ENCODE measurements around the gene ZNF839.
"Not testable (repeated sequence)": the region's sequence is repeated elsewhere in the genome, so short reads cannot be mapped to it uniquely, and the experiment has no call there.

The ZNF839 gene

GRCh38 chr14:102314242-102315011 is 5.1 kb upstream of the ZNF839 start:
- peak; percentile 72 for DNase-seq (ENCODE audit: low read depth)

DNA sequence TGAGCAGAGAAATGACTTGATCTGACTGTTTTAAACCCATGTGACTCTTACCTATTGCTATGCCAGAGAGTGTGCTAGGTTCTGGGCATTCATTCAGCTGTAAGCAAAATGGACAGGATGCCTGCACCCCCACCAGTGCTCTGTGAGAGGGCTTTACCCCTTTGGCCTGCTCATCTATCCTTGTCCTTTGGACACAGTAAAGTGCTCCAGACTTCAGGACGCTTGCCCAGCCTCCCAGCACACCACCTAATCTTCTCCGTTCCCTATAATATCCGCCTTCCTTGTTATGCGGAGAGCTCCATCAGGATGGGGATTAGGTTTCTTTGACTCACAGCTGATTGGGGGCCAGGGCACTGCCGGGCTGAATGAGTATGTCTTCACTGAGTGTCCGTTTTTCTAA is 4.4 kb upstream of the ZNF839 start:
- no peak for DNase-seq (ENCODE audit: low read depth)

DNA sequence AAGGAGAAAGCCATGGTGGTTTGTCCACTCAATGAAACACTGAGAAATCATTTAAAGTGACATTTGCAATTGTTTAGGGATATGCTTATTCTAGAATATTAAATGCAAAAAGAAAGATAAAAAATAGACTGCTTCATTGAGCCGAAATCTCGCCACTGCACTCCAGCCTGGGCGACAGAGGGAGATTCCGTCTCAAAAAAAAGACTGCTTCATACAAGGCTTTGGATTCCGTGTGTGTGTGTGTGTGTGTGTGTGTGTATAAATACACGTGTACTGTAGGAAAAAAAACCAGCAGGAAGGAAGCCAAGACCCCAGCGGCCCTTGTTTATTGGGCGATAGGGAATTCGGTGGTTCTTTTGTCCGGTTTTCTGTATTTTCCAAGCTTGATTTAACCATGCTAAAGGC is 3.2 kb upstream of the ZNF839 start:
- no peak for DNase-seq (ENCODE audit: low read depth)

- DNase-seq (ENCODE audit: low read depth), result peak; percentile 97
Observed at GRCh38 chr14:102316743-102317563, 2.6 kb upstream of the ZNF839 start.

GRCh38 chr14:102317564-102318248 is 1.8 kb upstream of the ZNF839 start:
- no peak for DNase-seq (ENCODE audit: low read depth)

GRCh38 chr14:102318781-102319276 is 717 bp upstream of the ZNF839 start:
- DNase-seq (ENCODE audit: low read depth), result no peak

GRCh38 chr14:102320033-102320660 is 601 bp downstream of the ZNF839 start:
- DNase-seq (ENCODE audit: low read depth), result peak; percentile 24

DNA sequence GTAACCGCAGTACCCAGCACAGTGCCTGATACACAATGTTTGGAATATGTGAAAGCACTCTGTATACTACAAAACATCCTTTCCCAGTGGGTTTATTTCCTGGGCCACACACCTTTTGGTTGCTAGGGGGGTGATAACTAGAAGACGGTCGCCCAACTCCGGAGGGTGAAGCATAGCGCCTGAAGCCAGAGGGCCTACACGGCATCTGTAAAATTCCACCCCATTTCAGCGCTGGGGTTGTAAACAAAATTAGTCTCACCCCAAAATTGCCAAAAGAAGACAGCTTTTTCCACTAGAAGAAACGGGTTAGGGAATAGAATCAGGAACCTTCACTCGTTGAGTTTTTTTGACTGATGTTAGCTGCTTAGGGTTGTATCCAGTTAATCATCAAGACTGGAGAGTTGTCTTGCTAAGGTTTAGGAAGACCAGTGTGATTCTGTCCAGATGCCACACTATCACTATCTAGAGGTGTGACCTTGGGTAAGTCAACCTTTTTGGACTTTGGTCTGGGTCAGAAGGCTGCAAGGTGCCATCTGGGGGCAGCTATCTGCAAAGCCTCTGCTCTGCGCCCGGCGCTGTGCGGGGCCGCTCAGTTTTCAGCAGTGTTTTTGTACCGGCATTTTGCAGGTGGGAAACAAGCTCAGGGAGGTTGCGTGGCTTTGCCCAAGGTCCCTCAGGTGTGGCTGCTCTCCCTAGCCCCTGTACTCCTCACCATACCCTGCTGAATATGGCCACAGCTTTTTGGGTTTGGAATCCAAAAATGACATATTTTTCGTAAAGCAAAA is 1.3 kb downstream of the ZNF839 start:
- DNase-seq (ENCODE audit: low read depth), result no peak

DNA sequence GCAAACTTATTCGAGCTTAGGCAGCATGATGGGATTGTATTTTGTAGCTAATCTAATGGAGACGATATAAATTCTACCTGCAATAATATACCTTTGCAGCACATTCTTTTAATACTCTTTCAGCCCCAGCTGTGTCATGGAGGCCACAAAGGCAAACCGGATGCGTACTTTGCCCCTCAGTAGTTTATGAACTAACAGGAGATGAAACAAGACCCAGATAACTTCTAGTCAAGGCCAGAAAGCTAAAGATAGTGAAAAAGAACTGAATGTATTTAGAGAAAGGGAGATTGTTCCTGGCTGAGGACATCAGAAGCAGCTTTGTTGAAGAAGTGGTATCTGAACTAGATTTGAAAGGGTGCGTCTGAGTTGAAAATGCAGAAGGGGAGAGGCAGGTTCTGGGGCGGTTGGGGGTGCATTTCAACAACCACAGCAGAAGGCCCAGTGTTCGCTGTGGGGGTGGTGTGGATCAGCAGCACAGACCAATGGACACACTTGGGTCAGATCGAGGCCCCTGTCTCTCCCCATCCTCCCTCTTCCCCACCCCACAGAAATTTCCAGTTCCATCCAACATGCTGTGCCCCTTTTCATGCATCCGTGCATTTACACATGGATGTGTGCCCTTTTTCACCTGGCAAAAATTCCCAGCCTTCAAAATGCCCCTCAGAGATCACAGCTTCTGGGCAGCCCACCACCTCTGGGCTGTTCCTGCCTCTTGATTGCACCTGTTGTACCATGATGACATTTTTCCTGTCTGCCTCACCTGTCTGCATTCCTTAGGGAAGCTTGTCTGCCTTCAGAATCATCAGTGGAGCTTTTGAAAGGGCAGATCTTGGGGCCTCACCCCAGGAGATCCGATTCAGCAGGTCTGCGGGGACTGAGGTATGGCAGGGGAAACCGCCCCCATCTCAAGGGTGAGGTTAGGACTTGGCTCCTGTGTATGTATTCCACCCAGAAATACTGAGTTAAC is 2.2 kb downstream of the ZNF839 start:
- no peak for DNase-seq (ENCODE audit: low read depth)

GRCh38 chr14:102323102-102323501 is 3.6 kb downstream of the ZNF839 start:
- no peak for DNase-seq (ENCODE audit: low read depth)

DNA sequence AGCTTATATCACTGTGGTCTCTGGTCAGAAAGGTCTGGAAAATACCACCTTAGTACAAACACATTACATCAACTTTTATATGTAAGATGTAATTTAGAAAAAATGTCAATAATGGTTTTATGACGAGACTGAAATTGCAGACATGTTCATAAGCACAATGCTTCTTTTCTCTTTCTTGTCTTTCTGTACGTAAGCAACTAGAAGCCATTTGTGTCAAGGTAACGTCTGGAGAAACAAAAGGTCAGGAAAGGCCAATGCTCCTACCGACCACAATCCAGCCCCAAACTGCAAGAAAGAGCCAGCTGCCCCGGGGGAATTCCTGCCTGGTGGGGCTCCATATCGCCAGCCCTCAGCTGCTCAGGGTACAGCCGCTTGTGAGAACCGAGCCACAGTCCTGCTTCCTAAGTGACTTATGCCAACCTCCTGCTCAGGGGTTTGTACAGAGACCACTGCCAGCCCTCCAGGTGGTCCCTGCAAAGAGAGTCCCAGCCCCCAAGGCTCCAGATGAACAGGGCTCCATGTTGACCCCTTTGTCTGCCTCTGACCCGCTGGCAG is 6.3 kb downstream of the ZNF839 start:
- DNase-seq (ENCODE audit: low read depth), result no peak

GRCh38 chr14:102326583-102326982 is 7.0 kb downstream of the ZNF839 start:
- DNase-seq (ENCODE audit: low read depth), result no peak

GRCh38 chr14:102329381-102329780 is 9.8 kb downstream of the ZNF839 start:
- DNase-seq (ENCODE audit: low read depth), result not testable (repeated sequence)

DNA sequence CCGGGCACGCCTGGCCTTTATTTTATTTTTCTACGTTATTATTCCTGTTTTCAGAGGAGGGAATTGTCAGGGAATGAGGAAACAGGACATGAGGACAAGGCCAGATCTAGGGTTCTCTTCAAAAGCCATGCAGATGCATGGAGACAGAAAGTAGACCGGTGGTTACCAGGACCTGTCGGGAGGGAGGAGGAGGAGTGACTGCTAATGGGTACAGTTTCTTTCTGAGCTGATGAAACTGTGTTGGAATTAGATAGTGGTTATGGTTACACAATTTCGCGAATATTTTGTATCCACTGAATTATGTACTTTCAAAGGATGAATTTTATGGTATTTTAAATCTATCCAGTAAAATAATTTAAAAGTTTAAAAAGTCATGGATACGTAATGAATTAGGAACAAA is 11.3 kb downstream of the ZNF839 start:
- no peak for DNase-seq (ENCODE audit: low read depth)

DNA sequence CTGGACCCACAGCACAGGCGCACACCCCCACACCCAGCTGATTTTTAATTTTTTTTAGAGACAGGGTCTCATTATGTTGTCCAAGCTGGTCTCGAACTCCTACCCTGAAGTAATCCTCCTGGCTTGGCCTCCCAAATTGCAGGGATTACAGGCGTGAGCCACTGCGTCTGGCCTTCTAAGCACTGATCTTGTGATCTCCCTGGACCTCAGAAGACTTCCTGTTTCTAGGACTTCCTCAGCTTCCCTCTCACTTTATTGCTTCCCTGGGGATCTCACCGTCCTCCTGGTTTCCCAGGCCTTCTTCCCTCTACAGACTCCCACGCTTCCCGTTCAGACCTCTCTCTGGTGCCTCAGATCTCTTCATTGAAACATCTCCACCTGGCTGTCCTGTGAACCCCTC is 13.8 kb downstream of the ZNF839 start:
- no peak for DNase-seq (ENCODE audit: low read depth)

DNA sequence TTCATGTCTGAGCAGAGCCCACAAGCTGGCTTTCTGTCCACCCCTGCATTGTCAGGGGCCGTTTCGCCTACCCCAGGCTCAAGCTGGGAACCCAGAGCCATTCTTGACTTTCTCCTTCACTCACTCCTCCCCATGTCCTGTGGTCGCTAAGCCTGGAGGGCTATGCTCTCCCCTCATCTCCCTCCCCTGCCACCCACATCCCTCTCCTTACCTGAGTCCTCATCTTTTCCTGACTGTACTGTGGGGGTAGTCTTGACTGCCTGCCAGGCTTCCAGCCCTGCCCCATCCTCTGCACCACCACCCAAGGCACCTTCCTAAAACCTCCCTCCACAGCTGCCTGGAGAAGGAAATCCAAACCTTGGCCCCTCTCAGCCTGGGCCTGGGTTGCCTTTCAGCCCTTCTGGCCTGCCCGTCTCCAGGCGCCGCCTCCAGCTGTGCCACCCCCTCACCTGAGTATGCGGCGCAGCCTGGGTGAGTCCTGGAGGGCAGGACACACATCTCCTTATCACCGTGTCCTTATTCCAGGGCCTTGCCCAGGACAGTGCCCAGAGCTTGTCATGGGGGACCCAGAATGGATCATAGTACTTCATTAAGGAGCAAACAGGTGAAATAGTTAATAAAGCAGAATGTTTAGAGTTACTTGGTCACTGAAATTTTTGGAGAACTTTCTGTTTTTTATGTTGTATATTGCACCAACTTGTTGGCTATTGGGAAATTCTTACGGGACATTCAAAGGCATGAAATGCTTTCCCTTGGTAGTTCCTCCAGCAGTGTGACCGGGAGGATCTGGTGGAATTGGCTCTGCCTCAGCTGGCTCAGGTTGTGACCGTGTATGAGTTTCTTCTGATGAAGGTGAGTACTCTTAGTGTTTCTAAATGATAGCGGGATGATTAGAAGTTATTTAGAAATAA is 14.5 kb downstream of the ZNF839 start:
- no peak for DNase-seq (ENCODE audit: low read depth)

GRCh38 chr14:102335163-102335562 is 15.6 kb downstream of the ZNF839 start:
- DNase-seq (ENCODE audit: low read depth), result no peak

GRCh38 chr14:102338724-102339123 is 19.2 kb downstream of the ZNF839 start:
- no peak for DNase-seq (ENCODE audit: low read depth)

DNA sequence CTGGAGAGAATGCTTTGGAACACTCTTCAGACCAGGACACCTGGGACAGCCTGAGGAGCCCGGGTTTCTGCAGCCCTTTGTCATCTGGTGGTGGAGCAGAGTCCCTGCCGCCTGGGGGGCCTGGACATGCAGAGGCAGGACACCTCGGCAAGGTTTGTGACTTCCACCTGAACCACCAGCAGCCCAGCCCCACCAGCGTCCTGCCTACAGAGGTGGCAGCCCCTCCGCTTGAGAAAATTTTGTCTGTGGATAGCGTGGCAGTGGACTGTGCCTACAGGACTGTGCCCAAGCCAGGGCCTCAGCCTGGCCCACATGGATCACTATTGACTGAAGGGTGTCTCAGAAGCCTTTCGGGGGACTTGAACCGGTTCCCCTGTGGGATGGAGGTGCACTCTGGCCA is 22.0 kb downstream of the ZNF839 start:
- DNase-seq (ENCODE audit: low read depth), result no peak

All from activated T-helper 9 cell treated with anti-CD3 and anti-CD28 coated beads, Interleukin-2, amount 50 U/mL, for 16 hours (primary cell).